ENCODE measurements around the gene SFXN4.
"Not testable (repeated sequence)": the region's sequence is repeated elsewhere in the genome, so short reads cannot be mapped to it uniquely, and the experiment has no call there.

Gene SFXN4

DNA sequence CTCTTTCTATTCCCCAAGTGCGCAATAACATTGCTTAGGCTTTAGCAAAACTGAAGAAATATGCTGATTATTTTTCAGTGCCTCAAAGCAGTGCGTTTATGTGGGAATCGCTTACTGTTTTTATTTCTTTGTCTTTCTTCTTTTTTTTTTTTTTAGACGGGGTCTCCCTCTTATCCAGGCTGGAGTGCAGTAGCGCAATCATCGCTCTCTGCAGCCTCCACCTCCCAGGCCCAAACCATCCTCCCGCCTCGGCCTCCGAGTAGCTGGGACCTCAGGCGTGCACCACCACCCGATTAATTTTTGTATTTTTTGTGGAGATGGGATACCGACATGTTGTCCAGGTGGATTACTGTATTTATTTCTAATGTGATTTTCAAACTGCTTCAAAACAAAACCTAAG, 60.4 kb downstream of the SFXN4 start:
- no peak for DNase-seq

GRCh38 chr10:119104654-119105015, 60.9 kb downstream of the SFXN4 start:
- no peak for DNase-seq

DNA sequence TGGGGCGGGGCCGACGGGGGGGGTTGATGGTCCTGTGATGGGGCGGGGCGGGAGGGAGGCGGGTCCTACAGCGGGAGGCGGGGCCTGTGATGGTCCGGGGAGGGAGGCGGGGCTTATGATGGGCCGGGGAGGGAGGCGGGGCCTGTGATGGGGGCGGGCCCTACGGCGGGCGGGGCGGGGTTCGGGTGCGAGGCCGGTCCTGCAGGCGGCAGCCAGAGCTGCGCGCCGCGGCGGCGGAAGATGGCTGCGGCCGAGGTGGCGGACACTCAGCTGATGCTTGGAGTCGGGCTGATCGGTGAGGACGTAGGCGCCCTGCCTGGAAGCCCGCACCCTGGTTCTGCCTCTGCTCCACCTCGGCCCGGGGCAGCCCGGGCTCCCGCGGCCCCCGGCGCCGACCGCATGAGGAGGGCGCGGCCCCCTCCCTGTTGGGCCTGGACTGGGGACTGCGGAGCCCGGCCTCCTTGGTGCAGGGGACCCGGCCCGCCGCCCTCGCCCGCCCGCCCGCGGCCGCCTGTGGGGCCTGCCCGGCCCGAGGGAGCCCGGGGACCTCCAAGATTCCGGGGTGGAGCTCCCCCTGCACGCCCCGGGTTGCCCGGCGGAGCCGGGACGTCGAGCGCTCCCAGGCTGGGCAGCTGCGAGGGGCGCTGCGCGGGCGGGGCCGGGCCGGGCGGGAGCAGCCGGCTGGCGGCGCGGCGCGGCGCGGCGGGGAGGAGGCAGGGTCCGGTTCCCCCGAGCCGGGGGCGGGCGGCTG, 61.4 kb downstream of the SFXN4 start, which contains the start of gene DENND10:
DENND10 (plus strand) TSS at position 211 of the 751 bp plus-strand sequence; CDS start at position 241, 30 bp downstream.
- DNase-seq = peak; percentile 39

- DNase-seq = no peak
Observed at GRCh38 chr10:119103241-119103902, 62.1 kb downstream of the SFXN4 start.

GRCh38 chr10:119101366-119102098, 64.0 kb downstream of the SFXN4 start:
- DNase-seq = peak; percentile 24

GRCh38 chr10:119100434-119101238, 64.9 kb downstream of the SFXN4 start:
- DNase-seq = no peak

DNA sequence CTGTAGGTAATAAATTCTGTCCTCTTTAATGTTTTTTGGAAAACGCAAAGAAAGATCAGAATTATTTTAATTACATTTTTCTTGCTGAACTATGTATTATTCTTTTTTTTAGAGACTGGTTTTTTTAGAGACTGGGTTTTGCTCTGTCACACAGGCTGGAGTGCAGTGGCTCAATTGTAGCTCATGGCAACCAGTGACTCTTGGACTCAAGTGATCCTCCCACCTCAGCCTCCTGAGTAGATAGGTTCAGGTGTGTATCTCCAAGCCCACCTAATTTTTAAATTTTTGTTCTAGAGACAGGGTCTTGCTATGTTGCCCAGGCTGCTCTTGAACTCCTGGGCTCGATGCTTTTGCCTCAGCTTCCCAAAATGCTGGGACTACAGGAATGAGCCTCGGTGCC, 66.9 kb downstream of the SFXN4 start:
- DNase-seq = no peak

DNA sequence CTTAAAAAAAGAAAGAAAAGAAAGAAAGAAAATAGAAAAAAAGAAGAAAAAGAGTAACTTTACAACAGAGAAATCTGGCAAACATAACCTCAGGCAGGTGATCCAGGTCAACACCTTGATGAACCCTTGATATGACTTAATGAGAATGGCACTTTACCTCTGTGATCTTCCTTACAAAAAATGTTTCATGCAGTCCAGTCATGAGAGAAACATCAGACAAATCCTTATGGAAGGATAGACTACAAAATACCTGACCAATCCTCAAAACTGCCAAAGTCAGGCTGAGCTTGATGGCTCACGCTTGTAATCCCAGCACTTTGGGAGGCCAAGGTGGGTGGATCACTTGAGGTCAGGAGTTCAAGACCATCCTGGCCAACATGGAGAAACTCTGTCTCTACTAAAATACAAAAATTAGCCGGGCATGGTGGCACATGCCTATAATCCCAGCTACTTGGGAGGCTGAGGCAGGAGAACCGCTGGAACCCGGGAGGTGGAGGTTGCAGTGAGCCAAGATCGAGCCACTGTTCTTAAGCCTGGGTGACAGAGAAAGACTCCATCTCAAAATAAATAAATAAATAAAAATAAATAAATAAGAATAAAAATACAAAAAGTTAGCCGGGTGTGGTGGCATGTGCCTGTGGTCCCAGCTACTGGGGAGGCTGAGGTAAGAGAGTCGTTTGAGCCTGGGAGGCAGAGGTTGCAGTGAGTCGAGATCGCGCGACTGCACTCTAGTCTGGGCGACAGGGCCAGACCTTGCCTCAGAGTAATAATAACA, 68.7 kb downstream of the SFXN4 start:
- DNase-seq = not testable (repeated sequence)

DNA sequence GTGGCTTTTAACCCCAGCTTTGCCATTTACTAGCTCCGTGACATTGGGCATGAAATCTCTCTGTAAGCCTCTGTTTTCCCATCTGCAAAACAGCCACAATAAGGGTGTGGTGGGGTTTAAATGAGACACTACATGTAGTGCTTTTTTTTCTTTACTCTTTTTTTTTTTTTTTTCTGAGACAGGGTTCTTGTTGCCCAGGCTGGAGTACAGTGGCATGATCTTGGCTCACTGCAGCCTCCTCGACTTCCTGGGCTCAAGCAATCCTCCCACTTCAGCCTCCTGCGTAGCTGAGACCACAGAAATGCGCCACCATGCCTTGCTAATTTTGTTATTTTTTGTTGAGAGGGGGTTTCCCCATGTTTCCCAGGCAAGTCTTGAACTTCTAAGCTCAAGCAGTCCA, 69.9 kb downstream of the SFXN4 start:
- DNase-seq = no peak

GRCh38 chr10:119090968-119091367, 74.5 kb downstream of the SFXN4 start:
- no peak for DNase-seq
